ENCODE data around the gene TEX48. TPM values are rescaled to one million over a fixed set of nuclear protein-coding genes. Genes with fewer than 3 reads are reported as not detected.

Gene TEX48
- polyA plus RNA-seq, 1 of the 3 experiments (the other 2 are of a cell fraction), result 0.46 TPM

- WGBS (ENCODE audit: low lambda C conversion rate), result 67% methylated on average over 4 of the region's 6 CpGs
- Histone ChIP-seq H3K4me1 (ENCODE audit: control insufficient read depth in 1 of 2, insufficient read depth in 2 of 2, low read depth in 1 of 2, low read length in 1 of 2) (no peaks in the 10 kb centered on the region), H3K79me2 (ENCODE audit: insufficient read depth) (no peaks in the 10 kb centered on the region), H4K20me1 (ENCODE audit: insufficient read depth) (no peaks in the 10 kb centered on the region), H3K9ac (no peak overlapping the region), H3K27ac (ENCODE audit: low read depth in 2 of 2, low read length in 1 of 2) (no peak overlapping the region), H3F3A (replicated peaks; ENCODE audit: insufficient read depth) (no peaks in the 10 kb centered on the region), H3K4me3 (ENCODE audit: low read depth in 2 of 2, low read length in 1 of 2) (no peak overlapping the region), H3K9me2 (no peaks in the 10 kb centered on the region), H2AFZ (ENCODE audit: low read depth) (no peak overlapping the region), H3K4me2 (no peak overlapping the region), H3K36me3 (replicated peaks in 1 of 2; ENCODE audit: control insufficient read depth in 1 of 2, insufficient read depth in 2 of 2, low read length in 1 of 2) (peaks cover 0 to 14% of the 10 kb centered on the region in 2 experiments), H3K27me3 (ENCODE audit: insufficient read depth) (no peaks in the 10 kb centered on the region), H3K9me3 (no peaks in the 10 kb centered on the region)
- POLR2A ChIA-PET, result no interaction called here
- CTCF ChIA-PET, result no interaction called here
- DNase-seq, result no peak
- TF ChIP-seq TCF12 (IDR thresholded peaks at IDR 0.05) (no peak), POLR2AphosphoS5 (IDR thresholded peaks at IDR 0.05; ENCODE audit: low read depth, low read length) (no peak), ZBTB33 (IDR thresholded peaks at IDR 0.05; ENCODE audit: borderline replicate concordance, low read depth) (no peak), FOXM1 (IDR thresholded peaks at IDR 0.05; ENCODE audit: low read depth) (no peak), RAD21 (IDR thresholded peaks at IDR 0.05; ENCODE audit: low read length) (no peak), PBX3 (IDR thresholded peaks at IDR 0.05) (no peak), NRF1 (IDR thresholded peaks at IDR 0.05; ENCODE audit: low read depth, low read length) (no peak), MEF2A (IDR thresholded peaks at IDR 0.05; ENCODE audit: borderline replicate concordance, low read depth) (no peak), MXI1 (IDR thresholded peaks at IDR 0.05; ENCODE audit: low read depth, low read length) (no peak), SMC3 (IDR thresholded peaks at IDR 0.05; ENCODE audit: low read depth, low read length) (no peak), RFX5 (IDR thresholded peaks at IDR 0.05; ENCODE audit: low read length) (no peak), JUND (IDR thresholded peaks at IDR 0.05) (no peak)
Observed at GRCh38 chr9:114634387-114634786, 47.6 kb downstream of the TEX48 start.

GRCh38 chr9:114633438-114634089, 48.4 kb downstream of the TEX48 start:
- no peak for TF ChIP-seq TEAD4 (IDR thresholded peaks at IDR 0.05; ENCODE audit: borderline replicate concordance, insufficient read depth)
- no peak for TF ChIP-seq CTCF (IDR thresholded peaks at IDR 0.05)
- TF ChIP-seq FOXM1 (IDR thresholded peaks at IDR 0.05; ENCODE audit: low read depth), result no peak
- no peak for TF ChIP-seq RXRA (IDR thresholded peaks at IDR 0.05; ENCODE audit: borderline replicate concordance, low read depth)
- no peak for TF ChIP-seq EP300 (IDR thresholded peaks at IDR 0.05; ENCODE audit: borderline replicate concordance in 1 of 2, low read depth in 1 of 2, low read length in 1 of 2)
- TF ChIP-seq RAD21 (IDR thresholded peaks at IDR 0.05; ENCODE audit: low read length), result no peak
- no peak for TF ChIP-seq TCF12 (IDR thresholded peaks at IDR 0.05)
- CTCF ChIA-PET, result no interaction called here

More at GRCh38 chr9:114633438-114634089, 48.4 kb downstream of the TEX48 start:
- Histone ChIP-seq H3K4me1 (ENCODE audit: control insufficient read depth in 1 of 2, insufficient read depth in 2 of 2, low read depth in 1 of 2, low read length in 1 of 2) (no peaks in the 10 kb centered on the region), H3K36me3 (replicated peaks in 1 of 2; ENCODE audit: control insufficient read depth in 1 of 2, insufficient read depth in 2 of 2, low read length in 1 of 2) (peaks cover 0 to 14% of the 10 kb centered on the region in 2 experiments), H3F3A (replicated peaks; ENCODE audit: insufficient read depth) (no peaks in the 10 kb centered on the region), H2AFZ (ENCODE audit: low read depth) (no peak overlapping the region), H3K4me2 (no peak overlapping the region), H3K9me3 (no peaks in the 10 kb centered on the region), H3K27me3 (ENCODE audit: insufficient read depth) (no peaks in the 10 kb centered on the region), H3K4me3 (ENCODE audit: low read depth in 2 of 2, low read length in 1 of 2) (no peak overlapping the region), H3K79me2 (ENCODE audit: insufficient read depth) (no peaks in the 10 kb centered on the region), H3K9me2 (no peaks in the 10 kb centered on the region), H3K9ac (no peak overlapping the region), H4K20me1 (ENCODE audit: insufficient read depth) (no peaks in the 10 kb centered on the region), H3K27ac (ENCODE audit: low read depth in 2 of 2, low read length in 1 of 2) (no peak overlapping the region)
- no peak for DNase-seq
- 86% methylated on average over 11 of the region's 11 CpGs for WGBS (ENCODE audit: low lambda C conversion rate)
- POLR2A ChIA-PET, result no interaction called here
